HG02642 (cell line): ENCODE data around the gene RNF182.

ENCODE experiments used
- ATAC-seq: cut with Tn5 transposase; IDR thresholded peaks from one replicate; pipeline ENCODE4 v1.9.1; 2021; ENCODE audit warnings: mild to moderate bottlenecking; ENCODE audit not compliant: unreplicated experiment, poor library complexity

Gene RNF182

GRCh38 chr6:14023855-14024254 lies 99.1 kb downstream of the RNF182 start:
- no peak for ATAC-seq

- ATAC-seq = no peak
Measured at GRCh38 chr6:14025160-14025559, 100.4 kb downstream of the RNF182 start.

GRCh38 chr6:14026831-14027539 lies 102.2 kb downstream of the RNF182 start:
- ATAC-seq = no peak

GRCh38 chr6:14028631-14029030 lies 103.9 kb downstream of the RNF182 start:
- ATAC-seq = no peak

- ATAC-seq = no peak
Measured at GRCh38 chr6:14029605-14030004, 104.9 kb downstream of the RNF182 start.
